22Rv1 (cell line): Measurements from ENCODE around the gene VEGFA.

Experiments used
- CTCF ChIP-seq: fragments of 450-650 bp; IDR thresholded peaks from 2 replicates; pipeline ENCODE4 v1.5.1; 2017; ENCODE audit warnings: mild to moderate bottlenecking
- ZFX ChIP-seq: fragments of 450-650 bp; IDR thresholded peaks from 2 replicates; pipeline ENCODE4 v1.6.1; 2017; ENCODE audit warnings: antibody characterized with exemption, borderline replicate concordance

- TF ChIP-seq CTCF (no peak), ZFX (no peak)
These were observed 40.5 kb upstream of the VEGFA start for GRCh38 chr6:43729537-43729936.
